GM12891 (cell line): ENCODE data around the gene CFAP92.

Source experiments
- DNase-seq: peaks from one replicate; pipeline ENCODE4 v3.0.0; 2011; ENCODE audit warnings: low spot score; ENCODE audit not compliant: insufficient read length
- FAIRE-seq: peaks from 2 replicates; lab custom pipeline; 2011; peaks lifted over from hg19 to GRCh38; lab: Jason Lieb, UNC
- PAX5 ChIP-seq: IDR thresholded peaks from 2 replicates; pipeline ENCODE4 v1.6.1; 2011; ENCODE audit warnings: low read length, moderate library complexity, mild to moderate bottlenecking; ENCODE audit not compliant: insufficient read depth, severe bottlenecking
- POLR2A ChIP-seq: IDR thresholded peaks from 2 replicates; pipeline ENCODE4 v1.6.1; 2011; ENCODE audit warnings: low read depth, low read length, control low read depth
- POLR2AphosphoS5 ChIP-seq: IDR thresholded peaks from 2 replicates; pipeline ENCODE4 v1.6.1; 2011; ENCODE audit warnings: low read depth, low read length, control low read depth
- POU2F2 ChIP-seq: IDR thresholded peaks from 2 replicates; pipeline ENCODE4 v1.6.1; 2011; ENCODE audit warnings: low read depth, mild to moderate bottlenecking, control low read depth, low read length, moderate library complexity
- SPI1 ChIP-seq: IDR thresholded peaks from 2 replicates; pipeline ENCODE4 v1.6.1; 2011; ENCODE audit warnings: low read depth, low read length, control low read depth
- TAF1 ChIP-seq: IDR thresholded peaks from 2 replicates; pipeline ENCODE4 v1.6.1; 2011; ENCODE audit warnings: low read depth, low read length, control low read depth

The CFAP92 gene

GRCh38 chr3:129017484-129017899 lies 23.6 kb upstream of the CFAP92 start:
- no peak for TF ChIP-seq POLR2A
- no peak for TF ChIP-seq TAF1
- no peak for TF ChIP-seq POU2F2
- no peak for TF ChIP-seq SPI1
- no peak for TF ChIP-seq PAX5
- no peak for TF ChIP-seq POLR2AphosphoS5
- DNase-seq, result no peak
- FAIRE-seq, result no peak

GRCh38 chr3:129016720-129017483 lies 23.0 kb upstream of the CFAP92 start:
- FAIRE-seq, result peak; percentile 93
- TF ChIP-seq PAX5, result no peak
- TF ChIP-seq TAF1, result no peak
- TF ChIP-seq POLR2A, result no peak
- no peak for TF ChIP-seq POU2F2
- TF ChIP-seq SPI1, result no peak
- TF ChIP-seq POLR2AphosphoS5, result no peak
- peak; percentile 55 for DNase-seq

GRCh38 chr3:129016356-129016719 lies 22.5 kb upstream of the CFAP92 start:
- DNase-seq (no peak), FAIRE-seq (no peak)
- TF ChIP-seq POLR2AphosphoS5 (no peak), TAF1 (no peak), POU2F2 (no peak), SPI1 (no peak), POLR2A (no peak)

DNA sequence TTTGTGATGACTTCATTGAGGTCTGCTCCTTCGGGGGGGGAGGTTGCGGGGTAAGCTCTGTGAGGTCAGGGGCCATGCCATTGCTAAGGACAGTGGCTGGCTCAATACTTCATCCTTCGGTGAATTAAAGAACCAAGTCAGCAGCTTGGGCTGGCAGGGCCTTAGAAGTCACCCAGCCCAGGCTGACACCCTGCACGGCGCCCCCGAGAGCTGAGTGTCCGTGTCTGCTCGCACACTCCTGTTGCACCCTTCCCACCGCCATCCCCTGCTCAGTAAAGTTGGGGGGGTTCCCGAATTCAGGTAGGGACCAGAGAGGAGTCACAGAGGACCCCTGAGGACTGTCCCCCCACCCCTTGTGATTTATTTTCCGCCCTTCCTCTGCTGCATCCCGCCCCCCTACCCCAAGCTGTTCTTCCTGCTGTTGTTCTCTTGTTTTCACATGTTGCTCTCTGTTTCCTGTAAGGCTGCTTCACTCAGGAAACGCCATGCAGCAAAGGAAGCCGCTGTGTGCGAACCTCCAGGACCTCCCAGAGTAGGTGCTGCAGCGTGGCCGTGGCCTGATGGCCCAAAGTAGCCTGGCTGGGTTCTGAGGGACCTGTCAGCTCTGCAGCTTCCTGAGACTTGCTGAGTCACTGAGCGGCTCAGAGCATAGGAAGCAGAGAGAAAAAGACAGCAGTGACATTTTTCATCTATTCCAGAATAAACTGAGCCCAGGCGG lies 21.7 kb upstream of the CFAP92 start:
- DNase-seq (no peak), FAIRE-seq (no peak)
- TF ChIP-seq TAF1 (no peak), POLR2A (no peak), SPI1 (no peak), POU2F2 (no peak), PAX5 (no peak), POLR2AphosphoS5 (no peak)

GRCh38 chr3:129014793-129015345 lies 21.0 kb upstream of the CFAP92 start:
- DNase-seq (no peak), FAIRE-seq (peak; percentile 23)
- TF ChIP-seq TAF1 (no peak), POLR2AphosphoS5 (no peak), POU2F2 (no peak), PAX5 (no peak), SPI1 (no peak), POLR2A (no peak)

GRCh38 chr3:129014148-129014547 lies 20.3 kb upstream of the CFAP92 start:
- no peak for DNase-seq
- TF ChIP-seq POU2F2 (no peak), PAX5 (no peak)
- no peak for FAIRE-seq

DNA sequence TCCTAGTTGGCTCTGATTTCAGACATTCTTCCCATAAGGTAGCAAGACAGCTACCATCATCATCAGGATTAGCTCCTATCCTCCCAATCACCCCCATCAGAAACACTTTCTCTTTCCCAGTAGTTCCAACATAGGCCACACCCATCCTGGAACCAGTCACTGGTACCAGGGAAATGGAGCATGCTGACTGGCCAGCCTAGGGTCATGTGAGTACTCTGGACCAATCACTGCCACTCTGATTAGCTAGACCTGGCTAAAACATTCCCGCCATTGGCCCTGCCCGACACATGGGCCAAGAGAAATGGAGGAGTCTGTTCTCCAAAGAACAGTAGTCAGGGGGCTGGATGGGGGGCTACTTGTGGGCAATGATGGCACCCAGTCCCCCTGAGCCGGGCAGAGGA lies 19.6 kb upstream of the CFAP92 start:
- DNase-seq (no peak), FAIRE-seq (peak; percentile 64)
- TF ChIP-seq POLR2AphosphoS5 (no peak), TAF1 (no peak)

- no peak for DNase-seq
- TF ChIP-seq PAX5 (no peak), POLR2AphosphoS5 (no peak), SPI1 (no peak), POU2F2 (no peak), POLR2A (no peak), TAF1 (no peak)
- FAIRE-seq, result no peak
Observed at GRCh38 chr3:129010310-129010956, 16.6 kb upstream of the CFAP92 start.

DNA sequence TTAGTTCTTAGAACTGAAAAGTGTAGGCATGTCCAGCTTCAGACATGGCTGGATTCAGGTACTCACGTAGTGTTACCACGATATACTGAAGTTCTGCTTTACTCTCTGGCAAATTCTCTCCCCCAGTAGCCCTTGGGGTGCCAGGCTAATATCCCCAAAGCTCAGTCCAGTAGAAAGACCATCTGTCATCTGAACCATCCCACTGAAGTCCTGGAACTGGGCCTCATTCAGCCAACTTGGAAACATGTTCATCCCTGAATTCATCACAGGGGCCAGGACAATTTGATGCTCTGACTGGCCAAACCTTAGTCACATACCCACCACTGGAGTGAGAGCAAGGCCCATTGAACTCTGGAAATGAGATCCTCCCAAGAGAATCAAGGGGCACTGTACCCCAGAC lies 15.4 kb upstream of the CFAP92 start:
- DNase-seq (no peak), FAIRE-seq (no peak)
- no peak for TF ChIP-seq POLR2A
